Neuron (in vitro differentiated cells): ENCODE data around the gene CST9.

Experiments used
- H2AFZ ChIP-seq: one replicate; pipeline ENCODE4 v1.6.1; 2013; ENCODE audit warnings: low read depth, mild to moderate bottlenecking, inconsistent platforms, low read length, moderate library complexity
- H3K27me3 ChIP-seq: one replicate; pipeline ENCODE4 v1.6.1; 2013; ENCODE audit warnings: low read length; ENCODE audit not compliant: insufficient read depth
- H3K36me3 ChIP-seq: one replicate; pipeline ENCODE4 v1.6.1; 2013; ENCODE audit warnings: low read length; ENCODE audit not compliant: insufficient read depth
- H3K4me1 ChIP-seq: one replicate; pipeline ENCODE4 v1.6.1; 2013; ENCODE audit warnings: low read length; ENCODE audit not compliant: insufficient read depth
- H3K4me3 ChIP-seq: 2 replicates; pipeline ENCODE4 v1.5.1; 2013; ENCODE audit warnings: mild to moderate bottlenecking, low read length, moderate library complexity
- H3K9me3 ChIP-seq: one replicate; pipeline ENCODE4 v1.6.1; 2013; ENCODE audit warnings: low read length

The CST9 gene

GRCh38 chr20:23562721-23563342 is 42.9 kb downstream of the CST9 start:
- H2AFZ ChIP-seq: no peak overlapping the region
- no peaks in the 10 kb centered on the region for H3K9me3 ChIP-seq
- H3K4me3 ChIP-seq: no peak overlapping the region
- H3K4me1 ChIP-seq: no peaks in the 10 kb centered on the region
- H3K27me3 ChIP-seq: no peaks in the 10 kb centered on the region
- no peaks in the 10 kb centered on the region for H3K36me3 ChIP-seq

GRCh38 chr20:23554401-23554800 is 51.3 kb downstream of the CST9 start:
- no peak overlapping the region for H3K4me3 ChIP-seq
- H3K4me1 ChIP-seq: no peaks in the 10 kb centered on the region
- H3K36me3 ChIP-seq: no peaks in the 10 kb centered on the region
- no peak overlapping the region for H2AFZ ChIP-seq
- H3K9me3 ChIP-seq: no peaks in the 10 kb centered on the region
- peaks cover 2% of the 10 kb centered on the region for H3K27me3 ChIP-seq
